Ovary (tissue), 3 donors: ENCODE results near the gene CENPV.

ENCODE experiments used
- CTCF ChIP-seq, 3 donors: fragments of 450-650 bp in 2 of 3; fragments of 200-600 bp in 1 of 3; IDR thresholded peaks; one replicate each; pipeline versions ENCODE4 v1.5.1 to v1.8.0; 2016 to 2022; ENCODE audit warnings: antibody characterized with exemption in 3 of 3, mild to moderate bottlenecking in 1 of 3
- POLR2A ChIP-seq: fragments of 450-650 bp; IDR thresholded peaks from one replicate; pipeline ENCODE4 v1.6.1; 2017; ENCODE audit warnings: antibody characterized with exemption, mild to moderate bottlenecking, moderate library complexity
- donor health status: DM: no; HTN: no; CAD: no.

DNA sequence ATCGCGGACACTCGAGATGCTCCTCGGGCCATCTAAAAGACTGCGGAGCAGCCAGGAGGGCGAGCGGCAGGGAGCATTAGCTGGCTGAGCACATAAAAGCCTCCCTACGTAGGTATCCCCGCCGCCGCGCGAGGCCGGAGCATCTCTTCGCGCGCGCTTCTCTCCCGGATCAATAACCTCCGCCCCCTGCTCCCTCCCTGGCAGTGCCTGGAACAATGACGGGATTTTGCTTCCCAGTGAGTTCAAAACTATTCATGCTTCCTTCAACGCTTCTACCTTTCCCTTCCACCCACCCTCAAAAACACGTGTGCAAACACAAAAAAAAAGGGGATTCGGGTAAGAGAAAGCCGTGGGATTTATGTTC is 984 bp downstream of the CENPV start:
- TF ChIP-seq POLR2A (no peak), CTCF (IDR thresholded peaks at IDR 0.05) (no peak)
